ENCODE data around the gene LRRC74B.

Gene LRRC74B

DNA sequence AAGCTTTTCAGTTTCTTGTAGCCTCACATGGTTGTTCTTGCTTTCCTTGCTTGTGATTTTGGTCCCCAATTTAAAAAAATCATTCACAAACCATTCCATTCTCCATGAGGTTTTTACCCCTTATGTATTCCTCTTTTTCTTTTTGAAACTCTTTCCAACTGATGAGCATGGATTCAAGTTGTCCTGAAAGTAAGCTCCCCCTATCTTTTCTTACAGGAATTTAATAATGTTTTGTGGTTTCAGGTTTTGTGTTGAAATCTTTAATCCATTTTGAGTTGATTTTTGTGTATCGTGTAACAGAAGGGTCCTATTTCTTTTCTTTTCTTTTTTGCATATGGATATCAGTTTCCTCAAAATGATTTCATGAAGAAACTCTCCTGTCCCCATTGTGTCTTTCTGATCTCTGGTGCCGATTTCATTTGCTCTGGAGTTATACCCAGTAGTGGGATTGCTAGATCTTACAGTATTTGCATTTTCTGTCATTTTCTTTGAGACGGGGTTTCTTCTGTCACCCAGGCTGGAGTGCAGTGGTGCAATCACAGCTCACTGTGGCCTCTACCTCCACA is 58.5 kb downstream of the LRRC74B start:
- no peak for DNase-seq (ENCODE audit: low read depth)

DNA sequence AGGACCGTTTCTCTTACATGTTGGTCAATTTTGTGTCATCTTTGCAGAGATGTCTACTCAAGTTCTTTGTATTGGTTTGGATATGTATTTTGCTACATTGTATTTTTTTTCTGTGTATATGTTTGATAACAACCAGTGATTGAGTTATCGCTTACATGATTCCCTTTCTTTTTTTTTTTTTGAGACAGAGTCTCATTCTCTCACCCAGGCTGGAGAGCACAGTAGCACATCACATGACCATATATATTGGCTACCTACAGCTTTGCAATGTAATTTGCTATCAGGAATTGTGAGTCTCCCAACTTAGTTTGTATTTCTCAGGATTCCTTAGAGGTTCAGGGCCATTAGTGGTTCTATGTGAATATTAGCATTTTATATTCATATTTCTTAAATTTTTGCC is 59.5 kb downstream of the LRRC74B start:
- no peak for DNase-seq (ENCODE audit: low read depth)

- no peak for DNase-seq (ENCODE audit: low read depth)
Measured at GRCh38 chr22:21106000-21106399, 60.3 kb downstream of the LRRC74B start.

GRCh38 chr22:21108379-21109115 is 62.8 kb downstream of the LRRC74B start:
- DNase-seq (ENCODE audit: low read depth), result no peak
